ENCODE measurements around the gene MEGF11.

DNA sequence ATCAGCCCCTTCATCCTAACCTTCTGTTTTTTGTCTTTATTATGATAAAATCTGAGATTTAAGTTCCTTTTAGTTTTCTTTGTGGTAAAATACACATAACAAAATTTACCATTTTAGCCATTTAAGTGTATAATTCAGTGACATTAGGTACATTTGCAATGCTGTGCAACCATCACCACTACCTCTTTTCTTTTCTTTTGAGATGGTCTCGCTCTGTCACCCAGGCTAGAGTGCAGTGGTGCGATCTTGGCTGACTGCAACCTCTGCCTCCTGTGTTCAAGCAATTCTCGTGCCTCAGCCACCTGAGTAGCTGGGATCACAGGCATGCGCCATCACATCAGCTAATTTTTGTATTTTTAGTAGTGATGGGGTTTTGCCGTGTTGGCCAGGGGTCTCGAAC is 390.4 kb downstream of the MEGF11 start:
- TF ChIP-seq, protein P1, sequence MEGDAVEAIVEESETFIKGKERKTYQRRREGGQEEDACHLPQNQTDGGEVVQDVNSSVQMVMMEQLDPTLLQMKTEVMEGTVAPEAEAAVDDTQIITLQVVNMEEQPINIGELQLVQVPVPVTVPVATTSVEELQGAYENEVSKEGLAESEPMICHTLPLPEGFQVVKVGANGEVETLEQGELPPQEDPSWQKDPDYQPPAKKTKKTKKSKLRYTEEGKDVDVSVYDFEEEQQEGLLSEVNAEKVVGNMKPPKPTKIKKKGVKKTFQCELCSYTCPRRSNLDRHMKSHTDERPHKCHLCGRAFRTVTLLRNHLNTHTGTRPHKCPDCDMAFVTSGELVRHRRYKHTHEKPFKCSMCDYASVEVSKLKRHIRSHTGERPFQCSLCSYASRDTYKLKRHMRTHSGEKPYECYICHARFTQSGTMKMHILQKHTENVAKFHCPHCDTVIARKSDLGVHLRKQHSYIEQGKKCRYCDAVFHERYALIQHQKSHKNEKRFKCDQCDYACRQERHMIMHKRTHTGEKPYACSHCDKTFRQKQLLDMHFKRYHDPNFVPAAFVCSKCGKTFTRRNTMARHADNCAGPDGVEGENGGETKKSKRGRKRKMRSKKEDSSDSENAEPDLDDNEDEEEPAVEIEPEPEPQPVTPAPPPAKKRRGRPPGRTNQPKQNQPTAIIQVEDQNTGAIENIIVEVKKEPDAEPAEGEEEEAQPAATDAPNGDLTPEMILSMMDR (IDR thresholded peaks at IDR 0.05), result no peak
- TF ChIP-seq POLR2A (IDR thresholded peaks at IDR 0.05) (no peak), POLR2AphosphoS5 (IDR thresholded peaks at IDR 0.05) (no peak)
